IMR-90 (cell line): Measurements from ENCODE around the gene MROH7. TPM values are rescaled to one million over a fixed set of nuclear protein-coding genes. Genes with fewer than 3 reads are reported as not detected.

Source experiments
- ATAC-seq: fragments of 200-7000 bp; cut with Tn5 transposase; 2 replicates; pipeline ENCODE4 v1.9.1; 2020; ENCODE audit warnings: low read depth, mild to moderate bottlenecking, moderate library complexity
- BruUV-seq: library from RNA; stranded (reverse); fragments of 400-500 nt; replicated peaks from 2 replicates; lab custom pipeline; 2021; lab: Mats Ljungman, UMichigan
- CTCF ChIA-PET: fragments of 300-600 bp; formaldehyde crosslinking; extraction: SDS; loops from one replicate; lab custom pipeline; 2021; ENCODE audit warnings: antibody characterized with exemption; lab: Yijun Ruan, JAX
- POLR2A ChIA-PET: fragments of 300-600 bp; sonication (Branson Sonifier 250); formaldehyde crosslinking; loops from one replicate; lab custom pipeline; 2022; ENCODE audit warnings: antibody characterized with exemption; ENCODE audit not compliant: unreplicated experiment; lab: Charles Lee
- DNase-seq: peaks from one replicate; pipeline ENCODE4 v3.0.0; 2013
- H2AFZ ChIP-seq: replicated peaks from 2 replicates; pipeline ENCODE3; 2013; ENCODE audit warnings: low read length, mild to moderate bottlenecking; ENCODE audit not compliant: poor library complexity
- H2AK5ac ChIP-seq: 2 replicates; pipeline ENCODE4 v1.6.1; 2013; ENCODE audit warnings: low read depth, low read length, inconsistent platforms
- H2AK9ac ChIP-seq: replicated peaks from 2 replicates; pipeline ENCODE3; 2013; ENCODE audit warnings: mild to moderate bottlenecking, low read depth, low read length, moderate library complexity; ENCODE audit not compliant: poor library complexity
- H2BK120ac ChIP-seq: 2 replicates; pipeline ENCODE4 v1.6.1; 2013; ENCODE audit warnings: low read depth, low read length, inconsistent platforms
- H2BK15ac ChIP-seq: 3 replicates; pipeline ENCODE4 v1.6.1; 2013; ENCODE audit warnings: low read depth, low read length, inconsistent platforms
- H2BK20ac ChIP-seq: 2 replicates; pipeline ENCODE4 v1.6.1; 2013; ENCODE audit warnings: low read depth, mild to moderate bottlenecking, inconsistent platforms, low read length, moderate library complexity
- H2BK5ac ChIP-seq: 2 replicates; pipeline ENCODE4 v1.6.1; 2013; ENCODE audit warnings: mild to moderate bottlenecking, low read depth, low read length, inconsistent platforms; ENCODE audit not compliant: poor library complexity, severe bottlenecking
- H3K14ac ChIP-seq: replicated peaks from 2 replicates; pipeline ENCODE4 v1.6.1; 2013; ENCODE audit warnings: low read depth, low read length, inconsistent platforms
- H3K18ac ChIP-seq: 2 replicates; pipeline ENCODE4 v1.6.1; 2013; ENCODE audit warnings: low read depth, low read length, control low read depth
- H3K23ac ChIP-seq: 2 replicates; pipeline ENCODE4 v1.6.1; 2013; ENCODE audit warnings: low read depth, low read length, inconsistent platforms
- H3K27ac ChIP-seq: 2 replicates; pipeline ENCODE4 v1.5.1; 2013; ENCODE audit warnings: mild to moderate bottlenecking, control low read depth, low read length; ENCODE audit not compliant: insufficient read depth
- H3K27me3 ChIP-seq: 2 replicates; pipeline ENCODE4 v1.6.1; 2013; ENCODE audit warnings: low read length; ENCODE audit not compliant: control insufficient read depth, insufficient read depth
- H3K36me3 ChIP-seq: 2 replicates; pipeline ENCODE4 v1.6.1; 2013; ENCODE audit warnings: low read length, mixed read lengths; ENCODE audit not compliant: control insufficient read depth, insufficient read depth
- H3K4ac ChIP-seq: 2 replicates; pipeline ENCODE4 v1.6.1; 2013; ENCODE audit warnings: low read depth, low read length, inconsistent platforms
- H3K4me1 ChIP-seq: 2 replicates; pipeline ENCODE4 v1.6.1; 2013; ENCODE audit warnings: low read length, mixed read lengths; ENCODE audit not compliant: control insufficient read depth, insufficient read depth
- H3K4me2 ChIP-seq: 2 replicates; pipeline ENCODE4 v1.6.1; 2013; ENCODE audit warnings: low read depth, mild to moderate bottlenecking, control low read depth, low read length, moderate library complexity
- H3K4me3 ChIP-seq: 2 replicates; pipeline ENCODE4 v1.5.1; 2013; ENCODE audit warnings: low read depth, mild to moderate bottlenecking, control low read depth, low read length, moderate library complexity; ENCODE audit not compliant: insufficient read depth
- H3K56ac ChIP-seq: 2 replicates; pipeline ENCODE4 v1.6.1; 2013; ENCODE audit warnings: low read length, inconsistent platforms; ENCODE audit not compliant: insufficient read depth; ENCODE audit errors: extremely low read depth
- H3K79me1 ChIP-seq, 2 experiments: 2 replicates each; pipeline ENCODE4 v1.6.1; 2013; ENCODE audit warnings: low read length in 2 of 2, inconsistent platforms in 1 of 2, low read depth in 1 of 2
- H3K9ac ChIP-seq: 2 replicates; pipeline ENCODE4 v1.6.1; 2013; ENCODE audit warnings: low read depth, low read length, control low read depth
- H3K9me1 ChIP-seq: 2 replicates; pipeline ENCODE4 v1.6.1; 2013; ENCODE audit warnings: low read length, inconsistent platforms; ENCODE audit not compliant: insufficient read depth
- H3K9me3 ChIP-seq: 2 replicates; pipeline ENCODE4 v1.6.1; 2013; ENCODE audit warnings: low read length; ENCODE audit not compliant: control insufficient read depth, insufficient read depth
- H4K20me1 ChIP-seq: 2 replicates; pipeline ENCODE4 v1.6.1; 2013; ENCODE audit warnings: low read length, inconsistent platforms; ENCODE audit not compliant: insufficient read depth
- H4K5ac ChIP-seq: 2 replicates; pipeline ENCODE4 v1.6.1; 2013; ENCODE audit warnings: mild to moderate bottlenecking, low read depth, low read length, control low read depth
- H4K8ac ChIP-seq, 2 experiments: 2 replicates each; pipeline ENCODE4 v1.6.1; 2013; ENCODE audit warnings: low read depth in 2 of 2, low read length in 2 of 2, control low read depth in 1 of 2, inconsistent platforms in 1 of 2
- H4K91ac ChIP-seq: 2 replicates; pipeline ENCODE4 v1.6.1; 2013; ENCODE audit warnings: low read depth, low read length, inconsistent platforms; ENCODE audit not compliant: insufficient read depth
- CEBPB ChIP-seq: IDR thresholded peaks from 2 replicates; pipeline ENCODE4 v1.6.1; 2012; ENCODE audit warnings: low read depth, low read length, improper control_type of control experiment
- CHD1 ChIP-seq: IDR thresholded peaks from 2 replicates; pipeline ENCODE4 v1.6.1; 2012; ENCODE audit warnings: low read depth, low read length, improper control_type of control experiment
- FOS ChIP-seq: fragments of 150-350 bp; IDR thresholded peaks from 2 replicates; pipeline ENCODE4 v1.6.1; 2016; ENCODE audit warnings: low read depth, low read length
- MXI1 ChIP-seq: IDR thresholded peaks from 2 replicates; pipeline ENCODE4 v1.6.1; 2012; ENCODE audit warnings: low read depth, mild to moderate bottlenecking, low read length, moderate library complexity, borderline replicate concordance
- NFE2L2 ChIP-seq: fragments of 150-350 bp; IDR thresholded peaks from 2 replicates; pipeline ENCODE4 v1.6.1; 2016; ENCODE audit warnings: low read depth, mild to moderate bottlenecking, low read length
- RAD21 ChIP-seq: IDR thresholded peaks from 2 replicates; pipeline ENCODE4 v1.6.1; 2012; ENCODE audit warnings: low read length, improper control_type of control experiment
- RFX5 ChIP-seq: IDR thresholded peaks from 2 replicates; pipeline ENCODE4 v1.8.0; 2012; ENCODE audit warnings: low read depth, mild to moderate bottlenecking, low read length, moderate library complexity
- WGBS, 2 experiments: methylation state at CpG; one replicate each; pipeline versions ENCODE4 v1.1.5 to v1.1.7; 2013; ENCODE audit warnings: missing lambda C conversion rate in 2 of 2; ENCODE audit not compliant: insufficient read length in 1 of 2; ENCODE audit errors: extremely low coverage in 2 of 2; 5-methylcytosine and 5-hydroxymethylcytosine counted together
- dilution Hi-C: fragments of 300-500 bp; cut with HindIII; formaldehyde crosslinking; loops from one replicate; pipeline ENCODE4 v1.14.3; 2018; ENCODE audit warnings: low sequenced_read_pairs; ENCODE audit not compliant: unreplicated experiment
- in situ Hi-C: fragments of 300-500 bp; cut with MboI; formaldehyde crosslinking; loops from 3 replicates; pipeline ENCODE4 v1.14.3; 2019; ENCODE audit warnings: low sequenced_read_pairs, inconsistent platforms, mixed read lengths
- intact Hi-C: fragments of 100-400 bp; cut with micrococcal nuclease; formaldehyde crosslinking; loops from 2 replicates; pipeline ENCODE4 v1.10.0; 2022
- polyA plus RNA-seq, 3 experiments: library from polyadenylated mRNA; depleted of rRNA; stranded (reverse); fragments of >200 nt; gene quantifications; 2 replicates each; pipeline ENCODE4 v1.2.3, GENCODE V29; 2012; ENCODE audit warnings: low replicate concordance in 1 of 3
- total RNA-seq: library from RNA; depleted of rRNA; stranded (reverse); fragments of >200 nt; gene quantifications from 2 replicates; pipeline ENCODE4 v1.2.3, GENCODE V29; 2012
- TF ChIP-seq, protein P1 (sequence below): conservative IDR thresholded peaks from 2 replicates; pipeline ENCODE4 v1.5.1; 2012; ENCODE audit warnings: mild to moderate bottlenecking, low read depth, low read length, improper control_type of control experiment
- TF ChIP-seq, protein P2 (sequence below): fragments of 150-350 bp; IDR thresholded peaks from 2 replicates; pipeline ENCODE4 v1.6.1; 2017; ENCODE audit warnings: mild to moderate bottlenecking, antibody characterized with exemption, low read length, low read depth

Gene MROH7
- total and polyA plus RNA-seq, 2 of the 4 experiments (the other 2 are of a cell fraction), result not detected

GRCh38 chr1:54668567-54668966 lies 27.0 kb downstream of the MROH7 start:
- H2BK120ac ChIP-seq, result no peak overlapping the region
- H3K9ac ChIP-seq, result no peak overlapping the region
- H3K9me1 ChIP-seq, result no peaks in the 10 kb centered on the region
- no peak overlapping the region for H3K4ac ChIP-seq
- no peak overlapping the region for H2AK5ac ChIP-seq
- no peak overlapping the region for H3K18ac ChIP-seq
- no peak overlapping the region for H2BK15ac ChIP-seq
- no peak overlapping the region for H3K4me2 ChIP-seq
- ChIA-PET CTCF (no interaction called here), POLR2A (no interaction called here)
- peaks cover 4% of the 10 kb centered on the region; the same call in 1 of the 2 replicates for H3K9me3 ChIP-seq
- no peak overlapping the region for H3K27ac ChIP-seq
- TF ChIP-seq, protein P1, sequence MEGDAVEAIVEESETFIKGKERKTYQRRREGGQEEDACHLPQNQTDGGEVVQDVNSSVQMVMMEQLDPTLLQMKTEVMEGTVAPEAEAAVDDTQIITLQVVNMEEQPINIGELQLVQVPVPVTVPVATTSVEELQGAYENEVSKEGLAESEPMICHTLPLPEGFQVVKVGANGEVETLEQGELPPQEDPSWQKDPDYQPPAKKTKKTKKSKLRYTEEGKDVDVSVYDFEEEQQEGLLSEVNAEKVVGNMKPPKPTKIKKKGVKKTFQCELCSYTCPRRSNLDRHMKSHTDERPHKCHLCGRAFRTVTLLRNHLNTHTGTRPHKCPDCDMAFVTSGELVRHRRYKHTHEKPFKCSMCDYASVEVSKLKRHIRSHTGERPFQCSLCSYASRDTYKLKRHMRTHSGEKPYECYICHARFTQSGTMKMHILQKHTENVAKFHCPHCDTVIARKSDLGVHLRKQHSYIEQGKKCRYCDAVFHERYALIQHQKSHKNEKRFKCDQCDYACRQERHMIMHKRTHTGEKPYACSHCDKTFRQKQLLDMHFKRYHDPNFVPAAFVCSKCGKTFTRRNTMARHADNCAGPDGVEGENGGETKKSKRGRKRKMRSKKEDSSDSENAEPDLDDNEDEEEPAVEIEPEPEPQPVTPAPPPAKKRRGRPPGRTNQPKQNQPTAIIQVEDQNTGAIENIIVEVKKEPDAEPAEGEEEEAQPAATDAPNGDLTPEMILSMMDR, result no peak
- TF ChIP-seq CEBPB (no peak), MXI1 (no peak), RFX5 (no peak), FOS (no peak), RAD21 (no peak), NFE2L2 (no peak), CHD1 (no peak)
- TF ChIP-seq, protein P2, sequence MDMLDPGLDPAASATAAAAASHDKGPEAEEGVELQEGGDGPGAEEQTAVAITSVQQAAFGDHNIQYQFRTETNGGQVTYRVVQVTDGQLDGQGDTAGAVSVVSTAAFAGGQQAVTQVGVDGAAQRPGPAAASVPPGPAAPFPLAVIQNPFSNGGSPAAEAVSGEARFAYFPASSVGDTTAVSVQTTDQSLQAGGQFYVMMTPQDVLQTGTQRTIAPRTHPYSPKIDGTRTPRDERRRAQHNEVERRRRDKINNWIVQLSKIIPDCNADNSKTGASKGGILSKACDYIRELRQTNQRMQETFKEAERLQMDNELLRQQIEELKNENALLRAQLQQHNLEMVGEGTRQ, result no peak
- in situ Hi-C loops (no loop called here), intact Hi-C loops (no loop called here), dilution Hi-C loops (no loop called here)
- H2AK9ac ChIP-seq, result no peak overlapping the region
- H2BK5ac ChIP-seq, result no peak overlapping the region
- no peak overlapping the region for H3K23ac ChIP-seq
- H2BK20ac ChIP-seq, result no peak overlapping the region
- no peaks in the 10 kb centered on the region for H3K4me1 ChIP-seq
- H3K36me3 ChIP-seq, result no peaks in the 10 kb centered on the region
- no peak for DNase-seq
- no peaks in the 10 kb centered on the region for H3K79me1 ChIP-seq
- no peak overlapping the region for H4K5ac ChIP-seq
- H3K4me3 ChIP-seq, result no peak overlapping the region
- H3K27me3 ChIP-seq, result peaks cover 24% of the 10 kb centered on the region
- BruUV-seq, result no TSS peak
- H2AFZ ChIP-seq, result no peak overlapping the region
- H4K8ac ChIP-seq, result no peak overlapping the region
- H3K56ac ChIP-seq, result no peak overlapping the region
- no CpG with 5 or more reads among the region's 2 CpGs for WGBS, 2 experiments
- no peaks in the 10 kb centered on the region for H4K20me1 ChIP-seq
- H4K91ac ChIP-seq, result no peak overlapping the region
- H3K14ac ChIP-seq, result no peak overlapping the region
- ATAC-seq, result no peak
